WTC11 (cell line): ENCODE results near the gene RASEF. TPM values are rescaled to one million over a fixed set of nuclear protein-coding genes. Genes with fewer than 3 reads are reported as not detected.

Source experiments
- ATAC-seq: fragments of 200-7000 bp; cut with Tn5 transposase; 2 replicates; pipeline ENCODE4 v1.10.0; 2021; ENCODE audit warnings: mild to moderate bottlenecking, moderate library complexity
- CTCF ChIA-PET: fragments of 300-600 bp; sonication (Branson Sonifier 250); formaldehyde crosslinking; loops from one replicate; lab custom pipeline; 2021; ENCODE audit warnings: antibody characterized with exemption; lab: Charles Lee
- POLR2A ChIA-PET: fragments of 350-600 bp; sonication (Branson Sonifier 250); formaldehyde crosslinking; loops from one replicate; lab custom pipeline; 2021; ENCODE audit warnings: antibody characterized with exemption; lab: Charles Lee
- DNase-seq: peaks from one replicate; pipeline ENCODE4 v3.0.0; 2021; ENCODE audit warnings: low spot score
- H3K27ac Mint-ChIP-seq: 2 replicates; pipeline ENCODE4 v1.8.0; 2021; ENCODE audit warnings: mixed read lengths
- H3K27me3 Mint-ChIP-seq: 2 replicates; pipeline ENCODE4 v1.8.0; 2021; ENCODE audit warnings: low read depth, mild to moderate bottlenecking, moderate library complexity, mixed read lengths
- H3K36me3 Mint-ChIP-seq: 2 replicates; pipeline ENCODE4 v1.8.0; 2021; ENCODE audit warnings: mixed read lengths
- H3K4me1 Mint-ChIP-seq: 2 replicates; pipeline ENCODE4 v1.8.0; 2022; ENCODE audit warnings: mixed read lengths
- H3K4me3 Mint-ChIP-seq: 2 replicates; pipeline ENCODE4 v1.8.0; 2021; ENCODE audit warnings: mild to moderate bottlenecking, moderate library complexity, mixed read lengths
- H3K9me3 Mint-ChIP-seq: 2 replicates; pipeline ENCODE4 v1.8.0; 2021; ENCODE audit warnings: mixed read lengths
- ATF2 ChIP-seq: sonication (generic); formaldehyde crosslinking; IDR thresholded peaks from 2 replicates; pipeline ENCODE4 v1.8.1; 2022; ENCODE audit warnings: low read depth, missing genetic modification reagents, borderline replicate concordance
- E2F1 ChIP-seq: sonication (generic); formaldehyde crosslinking; IDR thresholded peaks from 2 replicates; pipeline ENCODE4 v1.8.0; 2022; ENCODE audit warnings: mild to moderate bottlenecking, missing genetic modification reagents
- ETV6 ChIP-seq: sonication (generic); formaldehyde crosslinking; IDR thresholded peaks from 2 replicates; pipeline ENCODE4 v1.8.1; 2022; ENCODE audit warnings: mild to moderate bottlenecking, missing genetic modification reagents
- FOXJ3 ChIP-seq: sonication (generic); formaldehyde crosslinking; IDR thresholded peaks from 2 replicates; pipeline ENCODE4 v1.9.0; 2021; ENCODE audit warnings: missing genetic modification reagents, mild to moderate bottlenecking, borderline replicate concordance
- GRHL2 ChIP-seq: fragments of 250-450 bp; sonication (Bioruptor Pico); IDR thresholded peaks from 2 replicates; pipeline ENCODE4 v1.8.0; 2022; ENCODE audit warnings: mild to moderate bottlenecking, moderate library complexity; ENCODE audit not compliant: insufficient replicate concordance, severe bottlenecking
- JAZF1 ChIP-seq: fragments of 250-450 bp; sonication (Bioruptor Pico); IDR thresholded peaks from 2 replicates; pipeline ENCODE4 v1.9.0; 2021; ENCODE audit warnings: moderate library complexity, mild to moderate bottlenecking, inconsistent platforms
- NFE2L1 ChIP-seq: sonication (generic); formaldehyde crosslinking; IDR thresholded peaks from 2 replicates; pipeline ENCODE4 v1.8.1; 2023; ENCODE audit warnings: missing genetic modification reagents
- NR2C2 ChIP-seq: sonication (generic); formaldehyde crosslinking; IDR thresholded peaks from 2 replicates; pipeline ENCODE4 v1.8.0; 2022; ENCODE audit warnings: mild to moderate bottlenecking, missing genetic modification reagents
- PRRX2 ChIP-seq: fragments of 250-450 bp; sonication (Bioruptor Pico); IDR thresholded peaks from 2 replicates; pipeline ENCODE4 v1.8.0; 2021; ENCODE audit warnings: mild to moderate bottlenecking
- SMAD3 ChIP-seq: sonication (generic); formaldehyde crosslinking; IDR thresholded peaks from 2 replicates; pipeline ENCODE4 v1.8.0; 2022; ENCODE audit warnings: missing genetic modification reagents, mild to moderate bottlenecking, borderline replicate concordance
- TP53 ChIP-seq: sonication (generic); formaldehyde crosslinking; IDR thresholded peaks from 2 replicates; pipeline ENCODE4 v1.8.1; 2023; ENCODE audit warnings: mild to moderate bottlenecking, missing genetic modification reagents
- ZBTB21 ChIP-seq: sonication (generic); formaldehyde crosslinking; IDR thresholded peaks from 2 replicates; pipeline ENCODE4 v1.8.1; 2023; ENCODE audit warnings: mild to moderate bottlenecking, missing genetic modification reagents, borderline replicate concordance
- ZNF121 ChIP-seq: sonication (generic); formaldehyde crosslinking; IDR thresholded peaks from 2 replicates; pipeline ENCODE4 v1.8.0; 2023; ENCODE audit warnings: missing genetic modification reagents
- ZNF219 ChIP-seq: sonication (generic); formaldehyde crosslinking; IDR thresholded peaks from 2 replicates; pipeline ENCODE4 v1.8.0; 2023; ENCODE audit warnings: missing genetic modification reagents, mild to moderate bottlenecking, borderline replicate concordance
- ZNF317 ChIP-seq: sonication (generic); formaldehyde crosslinking; IDR thresholded peaks from 2 replicates; pipeline ENCODE4 v1.8.1; 2023; ENCODE audit warnings: low read depth, mild to moderate bottlenecking, moderate library complexity, missing genetic modification reagents, borderline replicate concordance
- total RNA-seq: library from RNA; stranded (reverse); gene quantifications from 3 replicates; pipeline ENCODE4 v1.2.3, GENCODE V29; 2021
- TF ChIP-seq, protein P1 (sequence below): sonication (generic); formaldehyde crosslinking; IDR thresholded peaks from 2 replicates; pipeline ENCODE4 v1.8.1; 2022; ENCODE audit warnings: low read depth, mild to moderate bottlenecking, moderate library complexity, missing genetic modification reagents, borderline replicate concordance
- TF ChIP-seq, protein P2 (sequence below): sonication (generic); formaldehyde crosslinking; IDR thresholded peaks from 2 replicates; pipeline ENCODE4 v1.8.0; 2022; ENCODE audit warnings: mild to moderate bottlenecking, missing genetic modification reagents
- TF ChIP-seq, protein P3 (sequence below): sonication (generic); formaldehyde crosslinking; IDR thresholded peaks from 2 replicates; pipeline ENCODE4 v1.8.1; 2023; ENCODE audit warnings: mild to moderate bottlenecking, missing genetic modification reagents, moderate library complexity
- TF ChIP-seq, protein P4 (sequence below): fragments of 250-450 bp; sonication (Bioruptor Pico); IDR thresholded peaks from 2 replicates; pipeline ENCODE4 v1.9.0; 2021; ENCODE audit warnings: mild to moderate bottlenecking, borderline replicate concordance

The RASEF gene
- total RNA-seq, 1 experiment from 2014 or later, result 6.5 TPM

GRCh38 chr9:83109296-83109695 lies 46.4 kb upstream of the RASEF start:
- Mint-ChIP-seq H3K4me3 (no peak overlapping the region), H3K4me1 (no peaks in the 10 kb centered on the region), H3K27ac (no peak overlapping the region), H3K9me3 (peaks cover 21% of the 10 kb centered on the region), H3K36me3 (peaks cover 15% of the 10 kb centered on the region), H3K27me3 (peaks cover 5% of the 10 kb centered on the region)
- POLR2A ChIA-PET, result no interaction called here
- TF ChIP-seq E2F1 (CRISPR knock-in tag), result no peak
- DNase-seq (no peak), ATAC-seq (no peak)
- CTCF ChIA-PET, result no interaction called here

GRCh38 chr9:83108208-83108607 lies 45.3 kb upstream of the RASEF start:
- Mint-ChIP-seq H3K4me1 (no peaks in the 10 kb centered on the region), H3K27me3 (no peaks in the 10 kb centered on the region; the same call in 1 of the 2 replicates), H3K9me3 (peaks cover 10% of the 10 kb centered on the region)
- DNase-seq, result no peak
- POLR2A ChIA-PET, result no interaction called here
- ATAC-seq, result no peak
- TF ChIP-seq ZBTB21 (no peak), ZNF121 (no peak), FOXJ3 (CRISPR knock-in tag) (no peak)
- TF ChIP-seq, all 79 proteins: peak for 0
- Mint-ChIP-seq H3K36me3 (peaks cover 4% of the 10 kb centered on the region), H3K4me3 (no peak overlapping the region), H3K27ac (no peak overlapping the region)
- CTCF ChIA-PET, result no interaction called here

GRCh38 chr9:83106772-83107171 lies 43.8 kb upstream of the RASEF start:
- peaks cover 5% of the 10 kb centered on the region for H3K9me3 Mint-ChIP-seq
- H3K27ac Mint-ChIP-seq, result no peak overlapping the region

More at GRCh38 chr9:83106772-83107171, 43.8 kb upstream of the RASEF start:
- H3K36me3 Mint-ChIP-seq, result no peaks in the 10 kb centered on the region; the same call in 1 of the 2 replicates
- ChIA-PET POLR2A (no interaction called here), CTCF (no interaction called here)
- H3K27me3 Mint-ChIP-seq, result no peaks in the 10 kb centered on the region; the same call in 1 of the 2 replicates
- no peak for ATAC-seq
- H3K4me3 Mint-ChIP-seq, result no peak overlapping the region
- DNase-seq, result no peak
- no peaks in the 10 kb centered on the region for H3K4me1 Mint-ChIP-seq
- TF ChIP-seq, protein P1, sequence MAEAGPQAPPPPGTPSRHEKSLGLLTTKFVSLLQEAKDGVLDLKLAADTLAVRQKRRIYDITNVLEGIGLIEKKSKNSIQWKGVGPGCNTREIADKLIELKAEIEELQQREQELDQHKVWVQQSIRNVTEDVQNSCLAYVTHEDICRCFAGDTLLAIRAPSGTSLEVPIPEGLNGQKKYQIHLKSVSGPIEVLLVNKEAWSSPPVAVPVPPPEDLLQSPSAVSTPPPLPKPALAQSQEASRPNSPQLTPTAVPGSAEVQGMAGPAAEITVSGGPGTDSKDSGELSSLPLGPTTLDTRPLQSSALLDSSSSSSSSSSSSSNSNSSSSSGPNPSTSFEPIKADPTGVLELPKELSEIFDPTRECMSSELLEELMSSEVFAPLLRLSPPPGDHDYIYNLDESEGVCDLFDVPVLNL (CRISPR knock-in tag), result no peak
- TF ChIP-seq ATF2 (CRISPR knock-in tag), result no peak
- TF ChIP-seq ETV6 (CRISPR knock-in tag), result no peak
- TF ChIP-seq ZNF219 (CRISPR knock-in tag), result no peak
- TF ChIP-seq PRRX2 (CRISPR knock-in tag), result no peak
- no peak for TF ChIP-seq JAZF1
- TF ChIP-seq ZNF317, result no peak
- TF ChIP-seq, protein P2, sequence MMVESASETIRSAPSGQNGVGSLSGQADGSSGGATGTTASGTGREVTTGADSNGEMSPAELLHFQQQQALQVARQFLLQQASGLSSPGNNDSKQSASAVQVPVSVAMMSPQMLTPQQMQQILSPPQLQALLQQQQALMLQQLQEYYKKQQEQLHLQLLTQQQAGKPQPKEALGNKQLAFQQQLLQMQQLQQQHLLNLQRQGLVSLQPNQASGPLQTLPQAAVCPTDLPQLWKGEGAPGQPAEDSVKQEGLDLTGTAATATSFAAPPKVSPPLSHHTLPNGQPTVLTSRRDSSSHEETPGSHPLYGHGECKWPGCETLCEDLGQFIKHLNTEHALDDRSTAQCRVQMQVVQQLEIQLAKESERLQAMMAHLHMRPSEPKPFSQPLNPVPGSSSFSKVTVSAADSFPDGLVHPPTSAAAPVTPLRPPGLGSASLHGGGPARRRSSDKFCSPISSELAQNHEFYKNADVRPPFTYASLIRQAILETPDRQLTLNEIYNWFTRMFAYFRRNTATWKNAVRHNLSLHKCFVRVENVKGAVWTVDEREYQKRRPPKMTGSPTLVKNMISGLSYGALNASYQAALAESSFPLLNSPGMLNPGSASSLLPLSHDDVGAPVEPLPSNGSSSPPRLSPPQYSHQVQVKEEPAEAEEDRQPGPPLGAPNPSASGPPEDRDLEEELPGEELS (CRISPR knock-in tag), result no peak
- TF ChIP-seq, protein P3, sequence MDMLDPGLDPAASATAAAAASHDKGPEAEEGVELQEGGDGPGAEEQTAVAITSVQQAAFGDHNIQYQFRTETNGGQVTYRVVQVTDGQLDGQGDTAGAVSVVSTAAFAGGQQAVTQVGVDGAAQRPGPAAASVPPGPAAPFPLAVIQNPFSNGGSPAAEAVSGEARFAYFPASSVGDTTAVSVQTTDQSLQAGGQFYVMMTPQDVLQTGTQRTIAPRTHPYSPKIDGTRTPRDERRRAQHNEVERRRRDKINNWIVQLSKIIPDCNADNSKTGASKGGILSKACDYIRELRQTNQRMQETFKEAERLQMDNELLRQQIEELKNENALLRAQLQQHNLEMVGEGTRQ, result no peak
- no peak for TF ChIP-seq NFE2L1
- TF ChIP-seq, protein P4, sequence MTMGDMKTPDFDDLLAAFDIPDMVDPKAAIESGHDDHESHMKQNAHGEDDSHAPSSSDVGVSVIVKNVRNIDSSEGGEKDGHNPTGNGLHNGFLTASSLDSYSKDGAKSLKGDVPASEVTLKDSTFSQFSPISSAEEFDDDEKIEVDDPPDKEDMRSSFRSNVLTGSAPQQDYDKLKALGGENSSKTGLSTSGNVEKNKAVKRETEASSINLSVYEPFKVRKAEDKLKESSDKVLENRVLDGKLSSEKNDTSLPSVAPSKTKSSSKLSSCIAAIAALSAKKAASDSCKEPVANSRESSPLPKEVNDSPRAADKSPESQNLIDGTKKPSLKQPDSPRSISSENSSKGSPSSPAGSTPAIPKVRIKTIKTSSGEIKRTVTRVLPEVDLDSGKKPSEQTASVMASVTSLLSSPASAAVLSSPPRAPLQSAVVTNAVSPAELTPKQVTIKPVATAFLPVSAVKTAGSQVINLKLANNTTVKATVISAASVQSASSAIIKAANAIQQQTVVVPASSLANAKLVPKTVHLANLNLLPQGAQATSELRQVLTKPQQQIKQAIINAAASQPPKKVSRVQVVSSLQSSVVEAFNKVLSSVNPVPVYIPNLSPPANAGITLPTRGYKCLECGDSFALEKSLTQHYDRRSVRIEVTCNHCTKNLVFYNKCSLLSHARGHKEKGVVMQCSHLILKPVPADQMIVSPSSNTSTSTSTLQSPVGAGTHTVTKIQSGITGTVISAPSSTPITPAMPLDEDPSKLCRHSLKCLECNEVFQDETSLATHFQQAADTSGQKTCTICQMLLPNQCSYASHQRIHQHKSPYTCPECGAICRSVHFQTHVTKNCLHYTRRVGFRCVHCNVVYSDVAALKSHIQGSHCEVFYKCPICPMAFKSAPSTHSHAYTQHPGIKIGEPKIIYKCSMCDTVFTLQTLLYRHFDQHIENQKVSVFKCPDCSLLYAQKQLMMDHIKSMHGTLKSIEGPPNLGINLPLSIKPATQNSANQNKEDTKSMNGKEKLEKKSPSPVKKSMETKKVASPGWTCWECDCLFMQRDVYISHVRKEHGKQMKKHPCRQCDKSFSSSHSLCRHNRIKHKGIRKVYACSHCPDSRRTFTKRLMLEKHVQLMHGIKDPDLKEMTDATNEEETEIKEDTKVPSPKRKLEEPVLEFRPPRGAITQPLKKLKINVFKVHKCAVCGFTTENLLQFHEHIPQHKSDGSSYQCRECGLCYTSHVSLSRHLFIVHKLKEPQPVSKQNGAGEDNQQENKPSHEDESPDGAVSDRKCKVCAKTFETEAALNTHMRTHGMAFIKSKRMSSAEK (CRISPR knock-in tag), result no peak
- no peak for TF ChIP-seq SMAD3 (CRISPR knock-in tag)
- no peak for TF ChIP-seq NR2C2
- no peak for TF ChIP-seq TP53 (CRISPR knock-in tag)
- no peak for TF ChIP-seq GRHL2
- TF ChIP-seq, all 79 proteins: peak for 0
